ENCODE results near the gene ARRDC4.

Gene ARRDC4

DNA sequence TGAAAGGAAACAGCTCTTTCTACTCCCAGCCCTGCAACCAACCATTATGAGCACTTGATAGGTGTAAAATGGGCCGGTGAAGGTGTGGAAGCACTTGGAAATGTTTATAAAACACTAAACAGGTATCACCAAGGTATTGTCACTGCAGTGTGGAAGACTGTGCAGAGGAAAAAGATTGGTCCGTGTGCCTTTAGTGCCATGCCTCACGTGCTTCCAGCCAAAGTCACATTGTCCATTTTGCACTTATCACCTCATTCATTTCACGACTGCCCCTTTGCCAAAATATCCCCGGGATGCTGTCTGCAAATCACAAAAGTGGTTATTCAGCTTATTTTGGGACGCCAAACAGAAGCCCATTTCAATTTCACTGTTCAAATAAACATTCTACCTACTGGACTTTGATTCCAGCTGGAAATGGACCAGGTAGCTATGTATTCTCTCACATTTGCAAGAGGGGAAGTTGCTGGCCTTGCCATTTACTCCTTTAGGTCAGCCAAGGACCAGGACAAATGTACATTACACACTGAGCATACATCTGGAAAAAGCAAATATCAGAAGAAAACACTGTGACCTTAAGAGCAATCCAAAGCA is 58.4 kb downstream of the ARRDC4 start:
- ChIA-PET POLR2A (no interaction called here), CTCF (no interaction called here)
- no peak for DNase-seq (ENCODE audit: extremely low spot score)
- TF ChIP-seq ARNT (IDR thresholded peaks at IDR 0.05) (no peak), SP1 (IDR thresholded peaks at IDR 0.05) (no peak), LEF1 (IDR thresholded peaks at IDR 0.05; ENCODE audit: borderline replicate concordance) (no peak), HDGF (IDR thresholded peaks at IDR 0.05; ENCODE audit: borderline replicate concordance) (no peak), ZNF384 (IDR thresholded peaks at IDR 0.05) (no peak), FOXK2 (IDR thresholded peaks at IDR 0.05) (no peak), NFRKB (IDR thresholded peaks at IDR 0.05) (no peak), FOXA1 (IDR thresholded peaks at IDR 0.05) (no peak), SUZ12 (IDR thresholded peaks at IDR 0.05) (no peak), FOXM1 (IDR thresholded peaks at IDR 0.05; ENCODE audit: borderline replicate concordance) (no peak), ELF4 (IDR thresholded peaks at IDR 0.05) (no peak), BHLHE40 (IDR thresholded peaks at IDR 0.05; ENCODE audit: borderline replicate concordance) (no peak), CTBP1 (IDR thresholded peaks at IDR 0.05; ENCODE audit: borderline replicate concordance) (no peak)
- TF ChIP-seq, protein P1, sequence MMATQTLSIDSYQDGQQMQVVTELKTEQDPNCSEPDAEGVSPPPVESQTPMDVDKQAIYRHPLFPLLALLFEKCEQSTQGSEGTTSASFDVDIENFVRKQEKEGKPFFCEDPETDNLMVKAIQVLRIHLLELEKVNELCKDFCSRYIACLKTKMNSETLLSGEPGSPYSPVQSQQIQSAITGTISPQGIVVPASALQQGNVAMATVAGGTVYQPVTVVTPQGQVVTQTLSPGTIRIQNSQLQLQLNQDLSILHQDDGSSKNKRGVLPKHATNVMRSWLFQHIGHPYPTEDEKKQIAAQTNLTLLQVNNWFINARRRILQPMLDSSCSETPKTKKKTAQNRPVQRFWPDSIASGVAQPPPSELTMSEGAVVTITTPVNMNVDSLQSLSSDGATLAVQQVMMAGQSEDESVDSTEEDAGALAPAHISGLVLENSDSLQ (IDR thresholded peaks at IDR 0.05), result no peak

Measured in HEK293T (cell line).